ENCODE data around the gene NMU. TPM values are rescaled to one million over a fixed set of nuclear protein-coding genes. Genes with fewer than 3 reads are reported as not detected.
"Not testable (repeated sequence)": the region's sequence is repeated elsewhere in the genome, so short reads cannot be mapped to it uniquely, and the experiment has no call there.

NMU gene
- polyA plus RNA-seq, 5 donors = 4.1 to 33.3 (median 6.1) TPM

DNA sequence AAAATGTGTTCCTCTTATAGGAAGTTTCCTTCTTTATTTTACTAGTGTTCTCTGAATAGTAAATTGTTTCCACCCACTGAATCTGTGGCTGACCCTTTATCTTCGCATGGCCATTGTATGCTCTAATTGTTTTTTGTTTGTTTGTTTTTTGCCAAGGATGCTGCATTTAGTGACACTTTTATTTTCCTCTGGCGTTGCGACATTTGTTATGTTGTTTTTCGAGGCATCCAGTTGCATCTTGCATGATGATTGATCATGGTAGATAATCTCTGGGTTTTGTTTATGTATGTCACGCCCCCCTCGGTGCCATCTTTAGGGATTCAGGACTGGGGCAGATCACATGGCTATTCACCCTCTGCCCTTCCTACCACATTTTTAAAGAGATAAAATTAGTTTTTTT lies 2.2 kb downstream of the NMU start:
- no peak for DNase-seq

- DNase-seq = no peak
Measured at GRCh38 chr4:55625835-55626234, 10.3 kb downstream of the NMU start.

DNA sequence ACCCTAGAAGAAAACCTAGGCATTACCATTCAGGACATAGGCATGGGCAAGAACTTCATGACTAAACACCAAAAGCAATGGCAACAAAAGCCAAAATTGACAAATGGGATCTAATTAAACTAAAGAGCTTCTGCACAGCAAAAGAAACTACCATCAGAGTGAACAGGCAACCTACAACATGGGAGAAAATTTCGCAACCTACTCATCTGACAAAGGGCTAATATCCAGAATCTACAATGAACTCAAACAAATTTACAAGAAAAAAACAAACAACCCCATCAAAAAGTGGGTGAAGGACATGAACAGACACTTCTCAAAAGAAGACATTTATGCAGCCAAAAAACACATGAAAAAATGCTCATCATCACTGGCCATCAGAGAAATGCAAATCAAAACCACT lies 12.0 kb downstream of the NMU start:
- not testable (repeated sequence) for DNase-seq

DNA sequence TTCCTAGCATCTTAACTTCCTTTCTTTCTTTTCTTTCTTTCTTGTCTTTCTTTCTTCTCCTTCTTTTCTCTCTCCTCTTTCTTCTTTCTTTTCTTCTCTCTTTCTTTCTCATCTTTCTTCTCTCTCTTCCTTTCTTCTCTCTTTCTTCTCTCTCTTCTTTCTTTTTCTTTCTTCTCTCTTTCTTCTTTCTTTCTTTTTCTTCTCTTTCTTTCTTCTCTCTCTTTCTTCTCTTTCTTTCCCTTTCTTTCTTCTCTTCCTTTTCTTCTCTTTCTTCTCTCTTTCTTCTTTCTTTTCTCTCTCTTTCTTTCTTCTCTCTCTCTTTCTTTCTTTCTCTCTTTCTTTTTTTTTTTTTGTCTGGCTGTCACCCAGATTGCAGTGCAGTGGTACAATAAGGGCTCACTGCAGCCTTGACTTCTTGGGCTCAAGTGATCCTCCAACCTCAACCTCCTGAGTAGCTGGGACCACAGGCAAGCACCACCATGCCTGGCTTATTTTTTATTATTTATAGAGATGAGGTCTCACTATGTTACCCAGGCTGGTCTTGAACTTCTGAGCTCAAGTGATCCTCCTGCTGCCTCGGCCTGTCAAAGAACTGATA lies 17.5 kb downstream of the NMU start:
- DNase-seq = no peak

DNA sequence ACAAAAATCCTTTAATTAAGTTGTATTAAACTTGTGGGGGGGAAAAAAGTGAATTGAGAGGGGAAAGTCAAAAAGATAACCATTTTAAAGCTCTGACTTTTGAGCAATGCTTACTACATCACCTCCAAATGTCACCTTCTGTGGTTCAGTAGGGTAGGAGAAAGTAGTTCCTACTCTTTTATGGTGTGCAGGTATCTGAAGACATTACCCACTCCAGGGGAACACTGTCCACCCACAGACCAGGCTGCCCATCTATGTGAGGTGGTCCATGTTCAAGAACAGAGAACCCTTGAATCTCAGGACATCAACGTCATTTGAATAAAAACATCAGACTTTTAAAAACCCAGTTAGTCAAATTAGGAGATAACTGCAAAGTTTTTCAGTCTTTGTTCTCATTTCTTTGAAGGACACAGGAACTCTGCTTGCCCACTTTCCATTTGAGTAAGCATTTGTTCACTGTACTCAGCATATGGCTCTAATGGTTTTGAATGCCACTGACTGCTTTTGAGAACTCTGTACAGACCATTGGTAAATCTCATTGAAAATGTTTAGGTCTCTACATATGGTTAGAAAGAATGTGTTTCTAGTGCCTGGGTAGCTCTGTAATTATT lies 18.4 kb downstream of the NMU start:
- DNase-seq = no peak

DNA sequence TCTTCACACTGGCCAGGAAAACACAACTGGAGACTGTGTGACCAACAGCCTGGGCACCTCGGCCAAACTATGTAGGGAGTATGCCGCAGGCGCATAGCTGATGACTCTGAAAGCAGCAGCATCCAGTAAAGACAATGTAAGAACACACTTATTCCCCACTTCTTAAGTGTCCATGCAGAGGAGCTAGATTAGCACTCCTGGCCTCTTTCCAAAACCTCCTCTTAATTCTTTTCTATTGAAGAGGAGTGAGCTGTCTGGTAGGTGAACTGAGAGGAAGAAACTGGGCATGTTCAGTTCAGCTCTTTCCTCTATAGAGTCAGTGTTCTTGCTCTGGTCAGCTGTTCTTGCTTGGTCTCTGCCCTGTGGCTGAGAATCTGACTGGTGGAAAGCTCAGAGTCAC lies 21.1 kb downstream of the NMU start:
- DNase-seq = no peak

DNA sequence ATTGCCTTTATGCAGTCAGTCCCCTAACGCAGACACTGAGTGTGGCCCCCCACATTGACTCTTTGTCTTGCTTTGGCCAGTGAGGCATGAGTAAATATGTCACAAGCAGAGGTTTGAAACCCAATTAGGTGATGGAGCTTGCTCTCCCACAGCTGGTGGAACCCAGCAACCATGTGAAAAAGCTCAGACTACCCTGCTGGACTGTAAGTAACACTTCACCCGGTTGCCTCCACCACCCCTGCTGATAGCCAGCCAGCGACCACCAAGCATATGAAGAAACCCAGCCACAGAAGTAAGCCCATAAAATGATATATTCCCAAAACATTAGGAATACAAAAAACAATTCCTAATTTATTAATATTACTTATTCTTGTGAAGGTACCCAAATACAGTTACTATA lies 22.5 kb downstream of the NMU start:
- no peak for DNase-seq

DNA sequence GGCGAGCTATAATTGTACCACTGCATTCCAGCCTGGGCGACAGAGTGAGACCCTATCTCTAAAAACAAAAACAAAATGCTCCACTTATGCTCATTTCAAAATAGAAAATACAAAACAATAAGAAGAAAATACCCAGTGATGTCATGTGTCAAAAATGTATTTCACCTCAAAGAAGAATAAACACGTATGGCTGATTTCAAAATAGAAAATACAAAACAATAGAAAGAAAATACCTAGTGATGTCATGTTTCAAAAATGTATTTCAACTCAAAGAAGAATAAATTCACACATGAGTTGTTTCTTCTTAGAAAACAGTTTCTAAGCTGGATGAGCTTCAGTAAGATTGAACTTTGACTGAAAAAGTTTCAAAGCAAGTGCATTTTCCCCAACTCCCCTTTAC lies 23.8 kb downstream of the NMU start:
- no peak for DNase-seq

DNA sequence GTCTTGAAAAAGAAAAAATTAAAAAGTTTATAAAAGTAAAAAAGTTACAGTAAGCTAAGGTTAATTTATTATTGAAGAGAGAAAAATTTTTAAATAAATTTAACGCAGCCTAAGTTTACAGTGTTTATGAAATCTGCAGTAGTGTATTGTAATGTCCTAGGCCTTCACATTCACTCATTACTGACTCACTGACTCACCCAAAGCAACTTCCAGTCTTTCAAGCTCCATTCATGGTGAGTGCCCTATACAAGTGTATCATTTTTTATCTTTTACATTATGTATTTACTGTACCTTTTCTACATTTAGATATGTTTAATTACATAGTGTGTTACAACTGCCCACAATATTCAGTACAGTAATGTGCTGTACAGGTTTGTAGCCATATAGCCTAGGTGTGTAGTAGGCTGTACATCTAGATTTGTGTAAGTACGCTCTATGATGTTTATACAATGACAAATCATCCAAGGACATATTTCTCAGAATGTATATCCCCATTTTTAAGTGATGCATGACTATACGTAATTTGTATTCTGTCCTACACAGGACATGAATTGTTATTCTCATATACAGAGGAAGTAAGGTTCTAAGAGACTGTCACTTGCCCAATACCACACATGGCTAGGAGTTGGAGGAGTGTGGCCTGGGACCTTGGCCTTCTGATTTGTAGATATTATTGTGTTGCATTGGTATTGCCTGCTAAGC lies 24.6 kb downstream of the NMU start:
- DNase-seq = no peak

DNA sequence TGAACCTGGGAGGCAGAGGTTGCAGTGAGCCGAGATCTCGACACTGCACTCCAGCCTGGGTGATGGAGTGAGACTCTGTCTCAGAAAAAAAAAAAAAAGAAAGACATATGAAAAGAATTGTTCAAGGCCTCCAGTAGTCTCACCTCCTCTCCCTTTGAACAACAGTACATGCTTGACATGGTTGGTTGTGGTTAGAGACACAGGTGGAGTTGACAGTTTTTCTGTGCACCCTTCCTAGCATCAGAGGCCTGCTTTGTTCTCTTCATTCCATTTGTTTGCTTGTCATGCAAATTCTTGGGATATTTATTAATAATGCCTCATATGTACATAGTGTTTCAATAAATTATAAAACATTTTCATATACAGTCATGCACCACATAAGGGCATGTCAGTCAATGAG lies 25.7 kb downstream of the NMU start:
- no peak for DNase-seq

DNA sequence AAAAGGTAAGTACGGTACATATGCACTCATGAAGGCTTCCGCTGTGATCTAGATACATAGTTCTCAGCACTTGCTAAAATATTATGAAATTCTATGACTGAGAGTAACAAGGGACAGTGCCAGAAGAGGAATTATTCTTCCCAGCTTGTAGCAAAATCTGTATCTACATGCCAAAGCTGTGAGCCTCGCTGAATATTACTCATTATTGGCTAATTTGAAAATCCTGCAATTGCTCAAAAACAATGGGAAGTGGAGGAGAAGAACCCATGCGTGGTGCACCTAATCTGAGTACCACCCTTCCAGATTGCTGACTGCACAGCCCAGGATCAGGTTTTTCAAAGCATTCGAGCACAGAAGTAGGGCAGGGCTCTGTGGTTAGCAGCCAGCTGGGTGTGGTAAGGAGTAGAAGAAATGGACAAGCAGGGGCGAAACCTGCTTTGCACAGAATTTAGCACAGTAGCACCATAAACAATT lies 26.7 kb downstream of the NMU start:
- DNase-seq = no peak

DNA sequence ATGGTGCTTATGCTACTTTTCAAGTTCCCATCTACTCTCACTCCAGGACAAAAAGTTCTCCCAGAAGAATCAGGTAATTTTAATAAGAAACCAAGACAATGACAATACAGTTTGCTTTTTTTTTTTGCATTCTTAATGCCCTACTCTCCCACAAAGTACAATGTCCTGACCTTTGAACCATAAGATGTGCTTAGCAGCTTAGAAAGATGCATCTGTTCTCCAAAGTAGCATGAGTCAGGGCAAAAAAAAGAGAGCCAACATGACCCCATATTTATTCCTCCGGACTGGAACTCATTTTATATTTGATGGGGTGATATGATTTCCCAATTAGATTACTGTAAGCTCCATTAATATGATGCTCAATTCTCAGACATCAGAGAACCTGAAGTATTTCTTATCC lies 27.5 kb downstream of the NMU start:
- no peak for DNase-seq

- no peak for DNase-seq
Measured at GRCh38 chr4:55604996-55605395, 31.1 kb downstream of the NMU start.

- DNase-seq = no peak
Measured at GRCh38 chr4:55600640-55601039, 35.5 kb downstream of the NMU start.

- no peak for DNase-seq
Measured at GRCh38 chr4:55598641-55599040, 37.5 kb downstream of the NMU start.

GRCh38 chr4:55592014-55592413 lies 44.1 kb downstream of the NMU start, which contains the start of gene PDCL2:
Gene PDCL2 (minus strand): TSS chr4:55592245. CDS start chr4:55592109, 136 bp downstream.
- no peak for DNase-seq

- no peak for DNase-seq
Measured at GRCh38 chr4:55588160-55588559, 47.9 kb downstream of the NMU start.

GRCh38 chr4:55582773-55583172 lies 53.3 kb downstream of the NMU start:
- not testable (repeated sequence) for DNase-seq

DNA sequence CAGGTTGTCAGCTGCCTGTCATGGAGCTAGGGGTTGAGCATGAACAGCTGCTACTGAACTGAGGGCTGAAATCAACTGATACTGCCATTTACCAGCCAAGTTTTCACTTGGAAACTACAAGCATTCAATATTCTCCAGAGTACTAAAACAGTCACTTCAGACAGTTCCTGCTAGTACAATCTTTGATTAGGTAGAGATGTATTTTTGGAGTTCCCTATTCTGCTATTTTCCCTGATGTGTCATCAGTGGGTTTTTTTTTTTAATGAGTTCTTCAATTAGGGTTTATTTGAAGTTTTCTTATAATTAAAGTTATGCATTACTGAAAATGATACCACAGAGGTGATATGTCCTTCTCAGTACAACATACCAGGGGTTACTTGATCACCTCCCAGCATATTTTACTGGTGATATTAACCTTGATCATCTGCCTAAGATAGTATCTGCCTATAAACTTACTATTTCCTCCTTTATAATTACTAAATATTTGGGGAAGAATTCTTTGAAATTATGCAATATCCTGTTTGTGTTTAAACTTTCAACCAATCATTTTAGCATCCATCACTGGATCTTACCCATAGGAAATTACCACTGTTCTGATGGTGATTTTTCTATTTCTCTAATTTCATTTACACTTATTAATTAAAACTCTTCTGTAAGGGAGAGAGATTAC lies 57.6 kb downstream of the NMU start:
- DNase-seq = no peak

- no peak for DNase-seq
Measured at GRCh38 chr4:55575513-55575912, 60.6 kb downstream of the NMU start.

DNA sequence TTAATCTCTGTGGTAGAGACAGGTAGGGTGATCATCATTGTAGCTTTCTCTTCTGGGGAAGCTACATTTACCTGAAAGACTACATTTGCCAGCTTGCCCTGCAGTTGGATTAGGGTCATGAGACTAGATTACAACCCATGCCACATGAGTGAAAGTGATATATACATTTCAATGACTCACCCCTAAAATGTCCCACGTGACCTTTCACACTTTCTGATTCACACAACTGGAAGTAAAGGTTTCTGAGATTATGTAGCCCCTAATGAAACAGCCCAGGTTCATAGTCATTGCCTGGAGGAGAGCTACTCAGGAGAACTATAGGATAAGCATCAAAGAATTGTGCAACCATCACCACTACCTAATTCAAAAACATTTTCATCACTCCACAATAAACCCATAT lies 61.8 kb downstream of the NMU start:
- DNase-seq = no peak

DNA sequence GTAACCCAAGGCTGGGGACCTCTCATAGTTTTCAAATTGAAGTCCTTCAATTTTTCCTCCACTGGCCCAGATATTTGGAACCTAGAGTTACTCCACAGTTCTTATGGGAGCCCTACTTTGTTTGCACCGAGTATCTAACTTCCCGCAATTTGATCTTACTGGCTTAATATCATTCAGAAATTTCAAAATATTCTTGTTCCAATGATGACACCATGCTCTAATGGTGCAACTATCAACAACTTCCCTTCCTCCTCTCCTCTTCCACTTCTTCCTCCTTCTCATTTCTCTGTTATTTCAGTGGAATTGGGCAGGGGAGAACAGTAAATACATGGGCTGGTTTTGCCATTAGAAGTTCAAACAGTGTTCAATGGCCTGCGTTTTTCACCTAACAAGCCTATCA lies 64.3 kb downstream of the NMU start:
- DNase-seq = no peak
